Measurements from ENCODE around the gene C16orf74. TPM values are rescaled to one million over a fixed set of nuclear protein-coding genes. Genes with fewer than 3 reads are reported as not detected.

Gene C16orf74
- polyA plus RNA-seq, 3 donors, result 3.0 to 3.7 (median 3.4) TPM

- no peak for DNase-seq (ENCODE audit: low read depth in 3 of 3, low spot score in 2 of 3)
These were observed 1.0 kb upstream of the C16orf74 start for GRCh38 chr16:85751698-85752501.

- peak in 1 of 3 donors; percentile 45 for DNase-seq (ENCODE audit: low read depth in 3 of 3, low spot score in 2 of 3)
These were observed 610 bp downstream of the C16orf74 start for GRCh38 chr16:85750146-85750826.

GRCh38 chr16:85749771-85750145, 1.1 kb downstream of the C16orf74 start:
- DNase-seq (ENCODE audit: low read depth in 3 of 3, low spot score in 2 of 3), result no peak

DNA sequence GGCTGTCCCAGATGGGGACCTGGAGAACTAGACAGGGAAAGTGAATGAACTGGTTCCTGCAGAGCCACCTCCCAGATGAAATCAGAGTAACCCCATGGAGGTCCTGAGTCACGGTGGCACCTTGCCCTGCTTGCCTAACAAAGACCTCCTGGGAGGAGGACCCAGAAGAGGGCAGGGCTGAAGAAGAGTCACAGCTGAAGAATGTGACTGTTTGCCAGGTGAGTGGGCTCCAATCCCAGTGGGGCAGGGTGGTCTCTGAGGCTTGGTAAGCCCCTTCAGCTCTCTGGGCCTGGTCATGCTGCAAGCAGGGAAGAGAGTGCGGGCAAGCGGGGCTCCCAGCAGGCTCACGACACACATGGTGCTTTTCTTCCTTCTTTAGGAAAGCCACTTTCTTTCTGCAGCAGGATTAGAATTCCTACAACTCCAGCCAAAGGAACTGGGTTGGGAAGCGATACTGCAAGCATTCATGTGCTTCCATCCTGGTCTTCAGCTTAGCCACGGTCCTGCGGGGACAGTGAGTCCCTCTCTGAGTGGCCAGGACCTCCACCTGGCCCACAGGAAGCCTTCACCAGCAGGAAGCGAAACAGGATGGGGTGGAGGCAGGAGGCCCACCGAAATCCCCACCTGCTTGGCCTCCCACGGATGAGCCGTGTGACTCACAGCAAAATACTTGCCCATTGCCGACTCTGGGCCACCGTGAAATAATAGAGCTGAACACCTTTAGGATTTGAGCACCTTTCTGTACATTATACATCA, 4.3 kb downstream of the C16orf74 start:
- DNase-seq (ENCODE audit: low read depth in 3 of 3, low spot score in 2 of 3), result no peak

GRCh38 chr16:85738923-85739715, 11.8 kb downstream of the C16orf74 start:
- no peak for DNase-seq (ENCODE audit: low read depth in 3 of 3, low spot score in 2 of 3)

DNA sequence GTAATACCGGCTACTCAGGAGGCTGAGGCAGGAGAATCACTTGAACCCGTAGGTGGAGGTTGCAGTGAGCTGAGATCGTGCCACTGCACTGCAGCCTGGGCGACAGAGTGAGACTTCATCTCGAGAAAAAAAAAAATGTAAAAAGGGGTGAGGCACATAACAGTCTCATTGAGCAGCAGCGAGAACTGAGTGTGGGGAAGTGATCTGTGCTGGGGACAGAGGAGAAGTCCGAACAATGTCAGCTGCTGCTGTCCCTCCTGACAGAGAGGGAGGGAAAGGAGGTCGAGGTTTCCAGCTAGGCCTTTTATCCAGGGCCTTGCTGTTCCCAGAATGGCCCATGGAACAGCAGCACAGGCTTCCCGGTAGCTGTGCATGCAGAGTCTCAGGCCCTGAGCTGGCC, 14.0 kb downstream of the C16orf74 start:
- no peak for DNase-seq (ENCODE audit: low read depth in 3 of 3, low spot score in 2 of 3)

- no peak for DNase-seq (ENCODE audit: low read depth in 3 of 3, low spot score in 2 of 3)
These were observed 14.9 kb downstream of the C16orf74 start for GRCh38 chr16:85735946-85736345.

- no peak for DNase-seq (ENCODE audit: low read depth in 3 of 3, low spot score in 2 of 3)
These were observed 15.7 kb downstream of the C16orf74 start for GRCh38 chr16:85735225-85735635.

DNA sequence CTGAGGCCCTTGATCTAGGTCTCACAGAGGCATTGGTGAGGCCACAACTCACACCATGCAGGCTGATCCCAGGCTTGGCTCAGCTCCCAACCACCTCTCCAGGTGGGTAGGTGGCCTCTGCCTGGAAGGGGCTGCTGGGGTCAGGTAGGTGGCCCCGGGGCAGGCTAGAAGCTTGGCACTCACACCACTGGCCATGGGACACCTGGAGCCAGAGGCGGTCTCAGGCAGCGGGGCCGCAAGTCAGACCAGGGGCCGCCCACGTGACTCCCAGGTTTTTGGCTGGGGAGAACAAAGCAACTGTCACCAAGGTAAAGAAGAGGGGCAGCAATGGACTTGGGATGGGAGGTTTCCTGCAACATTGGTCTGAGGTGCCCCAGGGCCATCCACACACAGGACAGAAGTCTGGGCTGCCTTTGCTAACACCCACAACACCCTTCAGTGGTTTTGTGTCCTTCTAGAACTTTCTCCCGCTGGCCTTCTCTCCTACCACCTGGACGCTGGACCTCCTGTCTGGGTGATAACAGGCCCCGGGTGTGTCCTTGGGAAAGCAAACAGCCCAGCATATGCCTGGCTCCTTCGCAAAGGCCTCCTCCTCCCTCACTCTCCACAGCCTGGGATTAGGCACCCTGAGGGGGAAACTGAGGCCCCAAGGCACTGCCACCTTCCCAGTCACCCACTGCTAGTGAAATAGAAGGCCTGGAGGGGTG, 16.4 kb downstream of the C16orf74 start:
- DNase-seq (ENCODE audit: low read depth in 3 of 3, low spot score in 2 of 3), result no peak

DNA sequence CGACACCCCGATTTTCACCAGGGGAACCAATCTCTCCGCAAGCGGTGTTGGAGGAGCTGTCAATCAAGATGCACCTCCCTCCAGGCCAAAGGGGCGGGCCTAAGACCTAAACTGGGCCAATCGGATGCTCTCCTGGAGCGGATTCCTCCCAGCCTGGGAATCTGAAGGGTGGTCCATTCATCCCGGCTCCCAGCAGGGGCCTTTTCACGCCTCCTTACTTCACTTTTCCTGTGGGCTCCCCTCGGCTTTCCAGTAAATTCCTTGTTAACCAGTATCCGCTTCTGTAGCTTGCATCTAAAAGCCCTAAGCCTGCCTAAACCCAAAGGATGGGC, 17.1 kb downstream of the C16orf74 start:
- DNase-seq (ENCODE audit: low read depth in 3 of 3, low spot score in 2 of 3), result no peak

DNA sequence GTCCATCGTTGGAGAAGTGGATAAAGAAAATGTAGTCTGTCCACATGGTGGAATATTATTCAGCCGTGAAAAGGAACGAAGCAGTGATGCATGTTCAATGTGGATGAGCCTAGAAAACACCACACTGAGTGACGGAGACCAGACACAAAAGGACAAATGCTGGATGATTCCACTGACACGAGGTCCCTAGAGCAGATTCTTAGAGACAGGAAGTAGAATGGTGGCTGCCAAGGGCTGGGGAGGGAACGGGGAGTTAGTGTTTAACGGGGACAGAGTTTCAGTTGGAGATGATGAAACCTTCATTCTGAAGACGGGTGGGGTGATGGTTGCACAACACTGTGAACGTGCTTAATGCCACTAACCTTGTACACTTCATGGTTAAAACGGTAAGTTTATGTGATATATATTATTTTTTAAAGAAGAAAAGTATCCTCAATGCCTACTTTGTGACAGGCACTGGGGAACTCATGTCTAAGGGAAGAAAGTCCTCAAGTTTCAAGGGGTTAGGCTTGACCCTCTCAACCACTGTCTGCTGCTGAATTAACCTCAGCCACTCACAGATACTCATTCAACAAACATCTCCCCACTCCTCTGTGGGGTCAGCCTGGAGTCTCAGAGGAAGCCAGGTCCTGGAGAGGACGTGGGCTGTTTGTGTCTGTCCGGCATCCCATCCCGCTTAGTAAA, 17.6 kb downstream of the C16orf74 start:
- no peak for DNase-seq (ENCODE audit: low read depth in 3 of 3, low spot score in 2 of 3)

DNA sequence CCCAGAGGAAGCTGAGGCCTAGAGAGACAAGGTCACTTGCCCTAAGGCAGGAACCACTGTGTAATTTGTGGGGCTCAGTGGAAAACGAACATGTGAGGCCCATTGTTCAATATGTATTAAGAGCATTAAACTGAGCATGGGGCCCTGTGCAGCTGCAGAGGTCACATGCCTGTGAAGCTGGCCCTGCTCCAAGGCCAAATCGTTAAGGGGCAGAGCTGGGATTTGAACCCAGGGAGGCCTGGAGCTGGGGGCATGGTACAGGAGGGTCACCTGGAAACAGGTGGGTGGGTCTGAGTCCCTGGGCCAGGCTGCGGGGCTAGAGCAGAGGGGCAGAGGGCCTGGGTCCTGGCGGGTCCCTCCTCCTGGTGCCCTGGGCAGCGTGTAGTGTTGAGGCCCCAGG, 19.7 kb downstream of the C16orf74 start:
- no peak for DNase-seq (ENCODE audit: low read depth in 3 of 3, low spot score in 2 of 3)

DNA sequence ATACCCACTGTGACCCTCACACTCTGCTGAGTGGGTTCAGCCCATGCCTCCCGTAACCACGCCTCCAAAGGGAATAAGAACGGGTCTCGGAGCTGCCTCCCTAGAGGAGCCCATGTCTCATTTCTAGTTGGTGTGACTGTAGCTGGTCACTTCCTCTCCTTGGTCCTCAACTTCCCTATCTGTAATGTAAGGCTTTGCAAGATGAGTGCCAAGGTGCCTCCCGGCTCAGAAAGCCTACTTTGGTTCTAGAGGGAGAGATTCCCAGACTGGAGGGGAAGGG, 20.8 kb downstream of the C16orf74 start:
- no peak for DNase-seq (ENCODE audit: low read depth in 3 of 3, low spot score in 2 of 3)

- no peak for DNase-seq (ENCODE audit: low read depth in 3 of 3, low spot score in 2 of 3)
These were observed 21.3 kb downstream of the C16orf74 start for GRCh38 chr16:85729452-85730185.

GRCh38 chr16:85728879-85729278, 22.0 kb downstream of the C16orf74 start:
- DNase-seq (ENCODE audit: low read depth in 3 of 3, low spot score in 2 of 3), result no peak

DNA sequence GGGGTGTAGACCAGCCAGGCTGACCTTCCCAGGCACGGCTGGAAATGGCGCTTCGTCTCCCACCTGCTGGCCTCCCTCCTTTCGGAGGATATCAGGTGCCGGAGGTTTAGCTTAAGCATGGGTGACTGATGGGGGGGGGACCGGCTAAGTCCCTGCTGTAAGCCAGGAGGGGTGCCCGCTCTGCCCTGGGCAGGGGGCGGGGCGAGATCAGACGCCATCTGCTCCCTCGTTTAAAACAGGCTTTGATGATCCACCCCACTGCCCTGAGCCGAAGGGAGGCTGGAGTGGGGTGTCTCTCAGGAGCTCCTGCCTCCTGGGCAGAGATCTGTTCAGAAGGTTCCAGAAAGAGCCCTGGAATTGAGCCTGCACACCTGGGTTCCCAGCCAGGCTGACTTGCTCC, 26.0 kb downstream of the C16orf74 start:
- no peak for DNase-seq (ENCODE audit: low read depth in 3 of 3, low spot score in 2 of 3)

- DNase-seq (ENCODE audit: low read depth in 3 of 3, low spot score in 2 of 3), result no peak
These were observed 26.6 kb downstream of the C16orf74 start for GRCh38 chr16:85724126-85724879.

DNA sequence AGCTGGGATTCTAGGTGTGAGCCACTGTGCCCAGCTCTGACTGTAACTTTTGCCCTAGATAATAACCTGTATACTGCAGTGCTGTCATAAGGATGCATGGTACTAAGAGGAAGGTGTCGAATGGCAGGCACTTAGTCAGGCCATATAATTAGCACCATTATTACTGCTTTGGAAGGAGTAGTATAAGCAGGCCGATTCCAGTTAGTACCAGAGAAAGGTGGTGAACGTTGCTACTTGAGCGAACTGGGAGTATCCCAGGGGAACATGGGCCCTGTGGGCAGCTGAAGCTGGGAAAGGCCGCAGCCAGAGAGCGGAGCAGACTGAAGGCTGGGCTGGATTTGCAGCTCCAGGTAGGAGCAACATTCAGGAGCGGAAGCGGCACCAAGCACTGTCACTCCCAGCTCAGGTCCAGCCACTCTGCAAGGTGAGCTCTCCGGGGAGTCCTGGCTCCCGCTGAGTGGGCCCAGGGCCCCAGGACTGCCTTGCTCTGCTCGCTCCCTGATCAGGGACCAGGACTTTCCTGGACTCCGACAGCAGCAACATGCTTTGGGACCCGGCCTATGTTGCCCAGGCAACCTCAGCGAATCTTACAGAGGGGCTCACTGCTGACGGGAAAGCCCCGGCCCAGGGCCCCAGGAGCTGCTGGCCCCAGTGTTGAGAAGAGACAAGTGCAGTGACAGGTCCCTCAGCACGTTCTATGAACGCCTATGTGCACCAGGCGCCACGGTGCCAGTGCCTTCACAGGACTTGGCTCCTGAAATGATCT, 28.6 kb downstream of the C16orf74 start:
- DNase-seq (ENCODE audit: low read depth in 3 of 3, low spot score in 2 of 3), result no peak

Data from right renal cortex interstitium (tissue), 3 donors.